ENCODE results near the gene SESN1.
A peak's percentile ranks its signal among the peaks of the same experiment; 100 is the strongest.

The SESN1 gene

DNA sequence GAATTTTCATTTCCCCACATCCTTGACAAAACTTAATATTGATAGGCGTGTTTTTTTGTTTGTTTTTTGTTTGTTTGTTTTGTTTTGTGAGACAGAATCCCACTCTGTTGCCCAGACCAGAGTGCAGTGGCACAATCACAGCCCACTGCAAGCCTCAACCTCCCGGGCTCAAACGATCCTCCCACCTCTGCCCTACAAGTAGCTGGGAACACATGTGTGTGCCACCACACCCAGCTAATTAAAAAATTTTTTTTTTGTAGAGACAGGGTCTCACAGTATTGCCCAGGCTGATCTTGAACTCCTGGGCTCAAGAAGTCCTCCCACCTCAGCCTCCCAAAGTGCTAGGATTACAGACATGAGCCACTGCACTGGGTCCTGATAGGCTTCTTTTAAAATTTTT lies 9.9 kb upstream of the SESN1 start:
- Histone ChIP-seq H3K9me3 (ENCODE audit: insufficient read depth, low read depth, low read length) (no peaks in the 10 kb centered on the region), H3K27me3 (ENCODE audit: insufficient read depth, low read length, poor library complexity, severe bottlenecking) (no peaks in the 10 kb centered on the region), H4K20me1 (ENCODE audit: insufficient read depth, low read length, poor library complexity, severe bottlenecking) (no peaks in the 10 kb centered on the region), H3F3A (ENCODE audit: low read depth) (no peaks in the 10 kb centered on the region), H3K36me3 (ENCODE audit: insufficient read depth, low read length) (no peaks in the 10 kb centered on the region), H3K4me3 (ENCODE audit: low read length, poor library complexity, severe bottlenecking) (no peak overlapping the region), H3K9ac (ENCODE audit: low read depth, low read length, poor library complexity, severe bottlenecking) (no peak overlapping the region), H3K9me2 (replicated peaks; ENCODE audit: low read depth, low read length) (no peaks in the 10 kb centered on the region), H3K4me2 (ENCODE audit: low read depth, low read length, poor library complexity, severe bottlenecking) (peak overlapping the region; percentile 16), H3K4me1 (ENCODE audit: insufficient read depth, low read length, poor library complexity, severe bottlenecking) (peaks cover 17% of the 10 kb centered on the region), H3K79me2 (ENCODE audit: insufficient read depth, low read length) (peaks cover 44% of the 10 kb centered on the region), H2AFZ (ENCODE audit: low read length) (no peak overlapping the region)
- TF ChIP-seq, protein P1, sequence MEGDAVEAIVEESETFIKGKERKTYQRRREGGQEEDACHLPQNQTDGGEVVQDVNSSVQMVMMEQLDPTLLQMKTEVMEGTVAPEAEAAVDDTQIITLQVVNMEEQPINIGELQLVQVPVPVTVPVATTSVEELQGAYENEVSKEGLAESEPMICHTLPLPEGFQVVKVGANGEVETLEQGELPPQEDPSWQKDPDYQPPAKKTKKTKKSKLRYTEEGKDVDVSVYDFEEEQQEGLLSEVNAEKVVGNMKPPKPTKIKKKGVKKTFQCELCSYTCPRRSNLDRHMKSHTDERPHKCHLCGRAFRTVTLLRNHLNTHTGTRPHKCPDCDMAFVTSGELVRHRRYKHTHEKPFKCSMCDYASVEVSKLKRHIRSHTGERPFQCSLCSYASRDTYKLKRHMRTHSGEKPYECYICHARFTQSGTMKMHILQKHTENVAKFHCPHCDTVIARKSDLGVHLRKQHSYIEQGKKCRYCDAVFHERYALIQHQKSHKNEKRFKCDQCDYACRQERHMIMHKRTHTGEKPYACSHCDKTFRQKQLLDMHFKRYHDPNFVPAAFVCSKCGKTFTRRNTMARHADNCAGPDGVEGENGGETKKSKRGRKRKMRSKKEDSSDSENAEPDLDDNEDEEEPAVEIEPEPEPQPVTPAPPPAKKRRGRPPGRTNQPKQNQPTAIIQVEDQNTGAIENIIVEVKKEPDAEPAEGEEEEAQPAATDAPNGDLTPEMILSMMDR (conservative IDR thresholded peaks at IDR 0.05; ENCODE audit: low read length) = no peak
- TF ChIP-seq EZH2phosphoT487 (IDR thresholded peaks at IDR 0.05; ENCODE audit: borderline replicate concordance) = no peak

DNA sequence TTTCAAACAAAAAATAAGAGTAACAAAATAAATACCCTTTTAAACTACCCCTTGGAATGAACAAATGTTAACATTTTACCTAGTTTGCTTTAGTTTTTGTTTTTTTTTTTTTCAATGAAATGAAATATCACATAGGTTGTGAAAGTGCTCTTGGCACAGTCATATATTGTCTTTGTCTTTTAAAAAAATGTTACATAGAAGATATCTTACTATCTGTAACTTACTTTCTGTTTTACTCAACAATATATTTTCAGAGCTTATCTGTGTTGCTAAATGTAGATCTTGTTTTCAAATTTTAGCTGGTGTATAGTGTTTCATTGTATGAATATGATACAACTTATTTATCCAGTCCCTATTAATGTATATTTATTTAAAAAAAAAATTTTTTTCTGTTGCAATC lies 9.3 kb upstream of the SESN1 start:
- Histone ChIP-seq H3K9me3 (ENCODE audit: insufficient read depth, low read depth, low read length) (no peaks in the 10 kb centered on the region), H3K4me1 (ENCODE audit: insufficient read depth, low read length, poor library complexity, severe bottlenecking) (peaks cover 20% of the 10 kb centered on the region), H3K79me2 (ENCODE audit: insufficient read depth, low read length) (peaks cover 47% of the 10 kb centered on the region), H3K4me3 (ENCODE audit: low read length, poor library complexity, severe bottlenecking) (no peak overlapping the region), H3F3A (ENCODE audit: low read depth) (no peaks in the 10 kb centered on the region), H4K20me1 (ENCODE audit: insufficient read depth, low read length, poor library complexity, severe bottlenecking) (no peaks in the 10 kb centered on the region), H3K36me3 (ENCODE audit: insufficient read depth, low read length) (no peaks in the 10 kb centered on the region), H3K4me2 (ENCODE audit: low read depth, low read length, poor library complexity, severe bottlenecking) (no peak overlapping the region), H2AFZ (ENCODE audit: low read length) (no peak overlapping the region), H3K9me2 (replicated peaks; ENCODE audit: low read depth, low read length) (no peaks in the 10 kb centered on the region), H3K9ac (ENCODE audit: low read depth, low read length, poor library complexity, severe bottlenecking) (no peak overlapping the region), H3K27me3 (ENCODE audit: insufficient read depth, low read length, poor library complexity, severe bottlenecking) (no peaks in the 10 kb centered on the region)
- TF ChIP-seq EZH2phosphoT487 (IDR thresholded peaks at IDR 0.05; ENCODE audit: borderline replicate concordance) = no peak
- TF ChIP-seq, protein P1 (conservative IDR thresholded peaks at IDR 0.05; ENCODE audit: low read length) = no peak

DNA sequence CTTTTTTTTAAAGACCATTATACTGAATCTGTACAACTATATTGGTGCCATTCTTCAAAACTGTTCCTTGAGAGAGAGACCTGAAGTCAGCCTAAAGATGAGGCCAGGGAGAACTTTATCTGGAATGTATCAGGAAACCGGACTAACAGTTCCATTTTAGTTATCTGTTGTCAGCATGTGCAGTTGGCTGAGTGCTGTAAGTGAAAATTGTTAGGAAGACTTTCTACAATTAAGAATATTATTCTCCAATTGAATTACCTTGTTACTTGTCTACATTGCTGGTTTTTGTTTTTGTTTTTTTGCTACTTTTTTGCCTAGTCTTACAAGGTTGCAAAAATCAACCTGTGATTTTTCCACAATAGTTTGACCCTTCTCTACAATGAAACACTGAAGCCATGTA lies 8.1 kb upstream of the SESN1 start:
- no peaks in the 10 kb centered on the region for H3K9me3 ChIP-seq (ENCODE audit: insufficient read depth, low read depth, low read length)
- H4K20me1 ChIP-seq (ENCODE audit: insufficient read depth, low read length, poor library complexity, severe bottlenecking) = no peaks in the 10 kb centered on the region
- no peak overlapping the region for H3K9ac ChIP-seq (ENCODE audit: low read depth, low read length, poor library complexity, severe bottlenecking)
- no peak for TF ChIP-seq EZH2phosphoT487 (IDR thresholded peaks at IDR 0.05; ENCODE audit: borderline replicate concordance)
- TF ChIP-seq, protein P1 (conservative IDR thresholded peaks at IDR 0.05; ENCODE audit: low read length) = no peak
- H3K36me3 ChIP-seq (ENCODE audit: insufficient read depth, low read length) = no peaks in the 10 kb centered on the region
- H2AFZ ChIP-seq (ENCODE audit: low read length) = no peak overlapping the region
- H3K27me3 ChIP-seq (ENCODE audit: insufficient read depth, low read length, poor library complexity, severe bottlenecking) = no peaks in the 10 kb centered on the region
- peak overlapping the region; percentile 10 for H3K4me3 ChIP-seq (ENCODE audit: low read length, poor library complexity, severe bottlenecking)
- peak overlapping the region; percentile 45 for H3K4me2 ChIP-seq (ENCODE audit: low read depth, low read length, poor library complexity, severe bottlenecking)
- H3K9me2 ChIP-seq (replicated peaks; ENCODE audit: low read depth, low read length) = no peaks in the 10 kb centered on the region
- H3K4me1 ChIP-seq (ENCODE audit: insufficient read depth, low read length, poor library complexity, severe bottlenecking) = peaks cover 24% of the 10 kb centered on the region
- peaks cover 56% of the 10 kb centered on the region for H3K79me2 ChIP-seq (ENCODE audit: insufficient read depth, low read length)
- H3F3A ChIP-seq (ENCODE audit: low read depth) = no peaks in the 10 kb centered on the region
